Activated T-helper 9 cell treated with anti-CD3 and anti-CD28 coated beads, Interleukin-2, amount 50 U/mL, for 16 hours (primary cell): ENCODE data around the gene RRP8.
A peak's percentile ranks its signal among the peaks of the same experiment; 100 is the strongest.

Source experiments
- DNase-seq: peaks from one replicate; pipeline ENCODE4 v3.0.0-alpha.2; 2020; ENCODE audit warnings: low read depth

RRP8 gene

DNA sequence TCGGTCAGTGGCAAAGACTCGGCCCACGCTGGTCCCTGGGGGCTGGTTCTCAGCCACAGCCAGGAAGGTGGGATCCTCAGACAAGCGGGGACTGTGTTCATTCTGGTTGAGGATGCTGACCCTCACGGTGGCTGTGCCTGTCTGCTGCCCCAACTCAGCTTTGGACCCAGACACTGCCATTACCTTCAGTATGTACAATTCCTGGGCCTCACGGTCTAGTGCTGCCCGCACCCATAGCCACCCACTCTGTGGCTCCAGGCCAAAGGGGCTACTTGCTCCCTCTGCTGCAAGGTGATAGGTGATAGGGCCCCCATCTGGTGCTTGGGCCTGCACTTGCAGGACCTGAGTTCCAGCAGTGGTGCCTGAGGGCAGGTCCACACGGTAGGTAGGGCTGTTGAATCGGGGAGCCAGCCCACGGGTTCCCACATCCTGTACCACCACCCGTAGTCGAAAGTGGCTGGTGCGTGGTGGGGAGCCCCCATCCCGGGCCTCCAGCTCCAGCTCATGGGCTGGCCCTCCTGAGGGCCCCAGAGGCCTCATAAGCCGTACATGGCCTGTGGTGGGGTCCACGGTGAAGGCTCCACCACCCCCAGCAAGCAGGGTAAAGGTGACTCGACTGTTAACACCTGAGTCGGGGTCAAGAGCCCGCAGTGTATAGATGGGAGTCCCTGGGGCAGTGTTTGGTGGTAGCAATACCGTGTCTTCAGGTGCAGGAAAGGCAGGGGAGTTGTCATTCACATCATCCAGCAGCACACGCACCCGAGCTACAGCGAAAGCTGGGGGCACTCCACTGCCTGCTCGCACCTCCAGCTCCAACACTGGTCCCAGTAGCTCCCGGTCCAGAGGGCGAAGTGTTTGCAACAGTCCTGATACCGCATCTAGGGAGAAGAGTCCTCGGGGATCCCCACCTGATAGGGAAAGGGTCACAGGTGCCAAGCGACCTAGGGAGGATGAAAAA lies 29.0 kb upstream of the RRP8 start:
- no peak for DNase-seq

DNA sequence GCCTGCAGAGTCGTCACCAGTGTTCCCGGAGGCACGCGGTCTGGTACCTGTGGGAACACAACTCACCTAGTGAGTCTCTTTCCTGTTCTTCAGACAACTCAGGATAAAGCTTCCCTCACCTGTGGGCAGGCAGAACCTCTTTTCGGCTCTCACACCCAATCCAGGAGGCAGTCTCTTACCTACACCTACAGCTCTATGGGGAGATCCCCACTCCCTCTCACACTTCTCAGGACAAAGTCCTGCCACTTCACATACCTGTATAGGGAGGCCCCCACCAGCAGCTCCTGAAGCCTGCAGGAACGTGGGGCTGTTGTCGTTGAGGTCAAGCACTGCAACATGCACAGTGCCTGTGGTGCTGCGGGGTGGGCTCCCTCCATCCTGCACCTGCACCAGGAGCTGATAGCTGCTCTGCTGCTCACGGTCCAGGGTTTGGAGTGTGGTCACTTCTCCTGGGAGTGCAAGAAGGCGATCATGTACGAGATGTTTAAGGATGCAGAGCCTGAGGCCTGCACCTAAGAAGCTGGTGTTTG lies 28.0 kb upstream of the RRP8 start:
- no peak for DNase-seq

DNA sequence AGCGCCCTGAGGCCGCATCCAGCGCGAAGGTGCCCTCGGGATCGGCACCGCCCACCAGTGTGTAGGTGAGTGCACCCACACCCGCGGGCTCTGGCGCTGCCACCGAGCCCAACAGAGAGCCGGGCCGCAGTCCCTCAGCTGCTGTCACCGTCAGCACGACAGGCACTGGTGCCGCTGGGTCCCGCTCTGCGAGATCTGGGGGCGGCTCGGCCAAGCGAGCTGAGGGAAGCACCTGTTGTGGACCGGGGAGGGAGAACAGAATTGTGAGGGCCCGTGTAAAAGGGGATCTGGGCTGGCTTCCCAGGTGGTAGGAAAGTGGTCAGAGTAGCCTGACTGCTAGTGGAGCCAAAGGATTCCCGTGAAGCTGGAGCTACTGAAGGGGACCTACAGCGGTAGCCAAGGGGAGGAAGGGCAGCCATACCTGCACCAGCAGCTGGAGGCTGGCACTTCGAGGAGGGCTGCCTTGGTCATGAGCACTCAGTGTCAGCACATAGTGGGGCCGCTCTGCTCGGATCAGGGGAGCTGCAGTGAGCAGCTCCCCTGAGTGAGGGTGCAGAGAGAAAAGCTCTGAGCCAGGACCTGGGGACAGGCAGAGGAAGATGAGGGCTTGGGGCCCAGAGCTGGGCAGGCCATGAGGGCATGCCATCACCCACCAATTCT lies 27.3 kb upstream of the RRP8 start:
- no peak for DNase-seq

DNA sequence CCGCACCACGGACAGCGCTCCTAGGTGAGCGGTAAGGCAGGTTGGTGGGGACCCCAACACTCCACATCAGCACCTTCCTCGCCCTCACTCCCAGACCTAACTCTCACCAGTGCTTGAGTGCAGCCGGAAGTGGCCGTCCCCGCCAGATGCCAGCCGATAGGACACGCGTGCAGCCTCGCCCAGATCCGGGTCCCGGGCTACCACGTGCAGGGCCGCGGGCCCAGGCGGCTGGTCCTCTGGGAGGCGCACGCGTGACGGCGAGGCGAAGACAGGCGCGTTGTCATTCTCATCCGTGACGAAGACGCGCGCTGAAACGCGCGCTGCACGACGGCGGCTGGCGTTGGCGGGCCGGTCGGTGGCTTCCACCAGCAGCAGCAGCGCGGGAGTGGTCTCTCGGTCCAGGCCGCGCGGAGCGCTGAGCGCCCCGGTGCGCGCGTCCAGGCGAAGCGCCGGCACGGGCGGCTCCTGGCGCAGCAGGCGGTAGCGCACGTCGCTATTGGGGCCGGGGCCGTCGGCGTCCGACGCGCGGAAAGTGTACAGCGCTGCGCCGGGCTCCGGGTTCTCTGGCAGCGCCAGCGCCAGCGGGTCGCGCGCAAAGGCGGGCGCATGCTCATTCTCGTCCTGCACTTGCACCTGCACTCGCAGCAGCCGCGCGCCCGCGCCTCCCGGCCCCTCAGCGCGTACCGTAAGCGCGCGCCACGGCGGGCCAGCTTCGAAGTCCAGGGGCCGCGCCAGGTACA lies 26.6 kb upstream of the RRP8 start:
- no peak for DNase-seq

DNA sequence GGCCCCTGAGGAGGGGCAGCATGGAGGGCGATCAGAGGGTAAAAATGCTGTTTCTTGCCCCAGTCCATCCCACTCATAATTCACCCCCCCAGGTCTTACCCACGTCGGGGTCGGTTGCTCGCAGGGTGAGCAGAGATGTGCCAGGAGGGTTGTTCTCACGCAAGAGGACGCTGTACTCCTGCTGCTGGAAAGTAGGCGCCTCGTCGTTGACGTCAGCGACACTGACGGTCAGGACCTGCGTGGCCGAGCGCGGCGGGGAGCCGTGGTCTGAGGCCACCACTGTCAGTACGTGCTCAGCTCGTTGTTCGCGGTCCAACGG lies 26.1 kb upstream of the RRP8 start:
- no peak for DNase-seq

DNA sequence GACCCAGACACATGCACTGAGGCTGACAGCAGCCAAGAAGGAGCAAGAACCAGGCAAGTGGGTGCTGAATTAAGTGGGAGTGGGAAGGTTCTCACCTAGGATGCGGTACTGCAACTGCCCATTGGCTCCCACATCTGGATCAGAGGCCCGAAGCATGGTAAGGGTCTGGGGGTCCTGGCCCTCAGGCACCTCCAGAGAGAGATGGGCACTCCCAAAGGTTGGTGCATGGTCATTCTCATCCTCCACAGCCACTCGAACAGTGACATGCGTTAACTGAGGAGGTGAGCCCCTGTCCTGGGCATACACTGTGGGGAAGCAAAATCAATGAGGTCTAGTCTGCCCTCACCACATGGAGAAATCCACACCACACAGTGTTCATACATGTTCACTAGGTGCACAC lies 25.1 kb upstream of the RRP8 start:
- DNase-seq, result no peak

DNA sequence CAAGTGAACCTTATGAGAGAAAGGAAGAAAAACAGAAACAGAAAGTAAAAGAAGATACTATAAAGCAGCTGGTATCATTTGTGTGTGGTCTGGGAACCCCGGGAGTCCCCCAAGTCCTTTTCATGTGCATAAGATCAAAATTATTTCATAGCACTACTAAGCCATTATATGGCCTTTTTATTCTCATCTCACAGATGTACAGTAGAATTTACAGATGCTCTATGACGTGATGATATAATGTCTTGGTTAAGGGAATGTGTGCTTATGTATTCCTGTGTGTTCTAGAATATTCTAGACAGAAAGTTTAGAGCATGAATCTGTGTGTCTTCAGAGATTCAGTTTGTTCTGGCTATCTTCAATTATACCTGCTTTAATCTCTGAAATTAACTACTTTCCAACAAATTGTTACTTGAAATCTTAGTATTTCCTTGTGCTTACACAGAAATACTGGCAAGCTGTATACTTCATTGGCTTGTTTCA lies 24.4 kb upstream of the RRP8 start:
- no peak for DNase-seq

DNA sequence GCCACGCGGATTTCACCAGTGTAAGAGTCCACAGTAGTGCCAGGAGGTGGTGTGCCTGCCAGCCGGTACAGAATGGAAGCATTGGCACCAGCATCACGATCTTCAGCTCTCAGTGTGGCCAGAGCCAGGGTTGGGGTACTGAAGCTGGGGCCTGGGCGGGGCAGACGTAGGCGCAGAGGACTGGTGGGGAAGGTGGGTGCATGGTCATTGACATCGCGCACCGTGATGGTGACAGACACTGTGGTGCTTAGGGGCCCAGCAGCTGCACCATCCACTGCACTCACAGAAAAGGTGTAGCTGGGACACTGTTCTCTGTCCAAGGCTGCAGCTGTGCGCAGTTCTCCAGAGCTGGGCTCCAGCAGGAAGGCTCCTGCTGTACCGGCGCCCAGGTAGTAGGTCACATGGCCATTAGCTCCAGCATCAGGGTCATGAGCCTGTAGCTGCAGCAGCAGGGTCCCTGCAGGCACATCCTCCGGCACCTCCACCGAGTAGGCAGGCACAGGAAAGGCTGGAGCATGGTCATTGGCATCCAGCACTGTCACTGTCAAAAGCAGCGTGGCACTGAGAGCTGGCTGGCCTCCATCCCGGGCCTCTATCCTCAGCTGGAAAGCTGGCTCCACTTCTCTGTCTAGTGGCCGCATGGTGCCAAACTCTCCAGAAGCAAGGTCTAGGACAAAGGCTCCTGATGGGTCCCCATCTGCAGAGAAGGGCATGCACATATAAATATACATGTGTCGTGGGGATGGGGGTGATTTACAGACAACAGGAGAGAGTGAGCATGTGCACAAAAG lies 23.8 kb upstream of the RRP8 start:
- DNase-seq, result no peak

DNA sequence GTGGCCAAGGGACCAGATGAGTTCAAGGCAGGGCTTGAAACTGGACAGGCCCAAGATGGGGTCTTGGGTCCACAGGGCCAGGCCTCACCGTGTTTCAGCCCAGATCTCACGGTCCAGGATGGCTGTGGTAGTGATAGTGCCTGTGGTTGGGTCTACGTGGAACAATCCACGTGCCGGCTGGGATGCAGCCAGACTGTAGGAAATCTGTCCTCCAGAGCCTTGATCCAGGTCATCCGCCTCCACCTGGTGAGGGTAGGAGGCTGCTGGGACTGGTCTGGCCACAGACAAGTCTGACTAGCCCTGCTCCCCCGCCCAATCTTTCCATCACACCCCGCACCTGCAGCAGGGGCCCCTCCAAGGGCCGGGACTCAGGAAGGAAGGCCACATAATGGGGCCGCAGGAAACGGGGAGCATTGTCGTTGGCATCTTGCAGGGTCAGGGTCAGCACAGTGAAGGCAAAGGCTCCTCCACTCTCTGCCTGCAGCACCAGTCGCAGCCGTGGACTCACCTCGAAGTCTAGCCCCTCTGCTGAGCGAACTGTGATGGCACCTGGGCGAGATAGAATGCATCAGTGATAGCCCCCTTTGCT lies 22.5 kb upstream of the RRP8 start:
- no peak for DNase-seq

DNA sequence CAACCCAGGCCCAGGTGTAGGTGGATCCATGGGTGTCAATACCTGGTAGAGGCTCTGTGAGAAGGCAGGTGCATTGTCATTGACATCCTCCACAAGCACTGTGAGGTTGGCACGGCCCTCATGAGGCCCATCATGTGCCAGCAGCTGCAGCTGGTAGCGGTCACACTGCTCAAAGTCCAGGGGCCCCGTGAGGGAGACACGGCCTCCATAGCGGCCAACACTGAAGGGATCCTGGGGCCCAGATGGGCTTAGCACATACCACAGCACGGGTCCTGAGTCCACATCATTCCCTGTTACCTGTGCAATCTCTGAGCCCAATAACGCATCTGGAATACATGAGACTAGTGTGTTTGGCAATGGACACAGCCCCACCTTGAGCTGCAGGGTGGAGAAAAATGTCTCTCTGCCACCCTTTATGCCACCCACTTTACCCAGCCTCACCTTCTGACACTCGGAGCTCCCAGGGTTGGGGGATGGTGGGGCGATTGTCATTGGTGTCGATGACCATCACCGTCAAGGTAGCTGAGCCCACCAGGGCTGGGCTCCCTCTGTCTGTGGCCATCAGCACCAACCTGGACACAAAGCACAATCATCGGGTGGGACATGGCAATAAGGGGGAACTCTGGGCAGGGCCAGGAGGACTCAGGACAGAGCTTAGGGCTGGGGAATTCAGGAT lies 21.9 kb upstream of the RRP8 start:
- no peak for DNase-seq

DNA sequence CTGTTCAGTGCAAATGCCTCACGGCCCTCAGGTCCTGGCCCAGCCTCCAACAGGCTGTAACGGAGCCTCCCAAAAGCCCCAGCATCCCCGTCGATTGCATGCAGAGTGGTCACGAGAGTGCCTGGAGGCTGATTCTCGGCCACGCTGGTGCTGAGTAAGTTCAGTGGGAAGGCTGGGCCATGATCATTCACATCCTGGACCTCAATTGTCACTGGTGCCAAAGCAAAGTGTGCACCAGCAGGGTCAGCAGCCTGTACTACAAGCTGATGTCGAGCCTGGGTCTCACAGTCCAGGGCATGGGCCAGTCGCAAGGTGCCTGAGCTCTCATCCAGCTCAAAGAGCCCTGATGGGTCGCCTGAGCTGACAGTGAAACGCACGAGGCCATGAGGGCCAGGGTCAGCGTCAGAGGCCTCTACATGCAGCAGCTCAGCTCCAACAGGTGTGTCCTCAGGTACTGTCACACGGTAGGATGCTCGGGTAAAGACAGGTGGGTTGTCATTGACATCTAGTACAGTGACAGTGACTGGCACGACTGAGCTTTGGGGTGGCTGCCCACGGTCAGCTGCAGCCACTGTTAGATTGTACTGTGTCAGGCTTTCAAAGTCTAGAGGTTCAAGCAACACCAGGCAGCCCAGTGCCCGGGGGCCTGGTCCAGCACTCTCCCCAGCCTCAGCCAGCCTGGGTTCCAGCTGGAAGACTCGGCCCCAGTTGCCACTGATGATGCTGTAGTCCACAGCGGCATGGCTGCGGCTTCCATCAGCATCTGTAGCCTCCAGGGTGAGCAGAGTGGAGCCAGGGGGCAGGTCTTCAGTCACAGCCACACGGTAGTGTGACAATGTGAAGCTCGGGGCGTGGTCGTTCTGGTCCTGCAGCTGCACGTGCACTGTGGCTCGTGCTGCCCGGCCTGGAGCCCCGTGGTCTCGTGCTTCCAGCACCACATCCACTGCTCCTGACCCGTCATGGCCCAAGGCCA lies 20.3 kb upstream of the RRP8 start:
- DNase-seq, result no peak

DNA sequence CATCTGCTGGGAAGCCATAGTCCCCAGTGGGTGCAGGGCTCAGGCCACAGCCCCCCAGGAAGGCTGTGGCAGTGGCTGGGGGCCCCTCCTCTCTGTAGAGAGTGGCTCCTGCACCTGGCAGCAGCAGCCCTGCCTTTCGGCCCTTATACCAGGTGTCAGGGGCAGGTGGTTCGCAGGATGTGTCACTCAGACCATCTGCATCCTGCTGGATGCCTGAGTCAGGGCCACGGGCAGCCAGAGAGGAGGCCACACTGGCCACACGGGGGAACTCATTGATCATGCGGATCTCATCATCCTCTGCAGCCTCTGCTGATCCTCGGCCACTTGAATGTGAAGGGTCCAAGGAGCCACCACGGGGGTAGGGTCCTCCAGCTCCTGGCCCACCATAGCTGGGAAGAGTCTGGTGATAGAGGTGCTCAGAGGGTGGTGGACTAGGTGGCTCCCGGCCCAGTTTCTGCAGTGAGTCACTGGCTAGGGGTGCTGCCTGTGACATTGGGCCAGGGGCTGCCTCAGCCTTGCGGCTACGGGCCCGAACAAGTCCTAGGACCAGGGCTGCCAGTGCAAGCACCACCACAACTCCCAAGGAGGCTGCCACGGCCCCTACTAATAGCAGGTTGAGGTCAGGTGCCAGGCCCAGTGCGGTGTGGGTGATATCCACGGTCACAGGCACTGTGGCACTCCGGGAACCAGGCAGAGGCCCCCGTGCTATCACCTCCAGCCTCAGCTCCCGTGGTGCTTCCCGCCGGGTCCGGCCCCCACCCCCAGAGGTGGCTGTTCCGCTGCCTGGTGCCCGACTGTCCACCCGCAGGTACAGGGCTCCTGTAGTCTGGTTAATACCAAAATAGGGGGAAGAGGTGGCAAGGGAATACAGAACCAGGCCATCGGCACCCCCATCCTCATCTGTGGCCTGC lies 19.1 kb upstream of the RRP8 start:
- DNase-seq, result no peak

DNA sequence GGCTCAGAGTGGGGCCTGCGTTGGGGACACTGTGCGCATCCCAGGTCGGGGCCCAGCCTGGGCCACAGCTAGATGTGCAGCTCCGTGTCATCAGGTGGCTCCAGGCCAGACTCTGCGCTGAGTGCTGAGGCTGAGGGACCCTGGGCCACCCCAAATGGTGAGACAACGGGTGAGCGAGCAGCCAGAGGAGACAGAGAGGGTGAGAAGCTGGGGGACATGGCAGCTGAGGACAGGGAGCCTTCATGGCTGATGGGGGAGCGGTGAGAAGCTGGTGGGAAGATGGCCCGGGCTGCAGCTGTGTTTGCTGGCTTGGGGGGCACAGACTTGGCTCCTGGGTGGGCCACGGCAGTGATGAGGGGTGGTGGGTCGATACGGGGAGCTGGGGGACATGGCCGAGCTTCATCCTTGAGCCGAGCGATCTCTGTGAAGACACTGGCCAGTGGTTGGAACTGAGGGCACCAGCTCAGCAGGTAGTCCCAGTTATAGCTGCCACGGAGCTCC lies 18.3 kb upstream of the RRP8 start:
- no peak for DNase-seq

DNA sequence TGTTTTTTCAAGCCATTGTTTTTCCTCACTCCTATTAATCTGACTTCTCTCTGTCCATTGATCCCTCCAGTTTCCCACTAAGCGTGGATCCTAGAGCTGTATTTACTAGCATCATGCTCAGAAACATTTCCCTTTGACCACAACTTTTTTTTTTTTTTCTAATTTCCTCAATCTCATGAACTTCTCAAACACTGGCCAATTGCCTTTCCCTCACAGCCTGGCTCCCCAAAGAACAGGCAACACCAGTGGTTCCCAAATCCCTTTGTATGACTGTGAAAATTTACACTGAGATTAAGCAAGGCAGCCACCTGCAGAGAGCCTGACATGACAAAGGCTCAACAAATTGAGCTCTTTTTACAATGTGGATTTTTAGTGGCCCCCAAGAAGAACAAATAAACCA lies 17.2 kb upstream of the RRP8 start:
- no peak for DNase-seq

DNA sequence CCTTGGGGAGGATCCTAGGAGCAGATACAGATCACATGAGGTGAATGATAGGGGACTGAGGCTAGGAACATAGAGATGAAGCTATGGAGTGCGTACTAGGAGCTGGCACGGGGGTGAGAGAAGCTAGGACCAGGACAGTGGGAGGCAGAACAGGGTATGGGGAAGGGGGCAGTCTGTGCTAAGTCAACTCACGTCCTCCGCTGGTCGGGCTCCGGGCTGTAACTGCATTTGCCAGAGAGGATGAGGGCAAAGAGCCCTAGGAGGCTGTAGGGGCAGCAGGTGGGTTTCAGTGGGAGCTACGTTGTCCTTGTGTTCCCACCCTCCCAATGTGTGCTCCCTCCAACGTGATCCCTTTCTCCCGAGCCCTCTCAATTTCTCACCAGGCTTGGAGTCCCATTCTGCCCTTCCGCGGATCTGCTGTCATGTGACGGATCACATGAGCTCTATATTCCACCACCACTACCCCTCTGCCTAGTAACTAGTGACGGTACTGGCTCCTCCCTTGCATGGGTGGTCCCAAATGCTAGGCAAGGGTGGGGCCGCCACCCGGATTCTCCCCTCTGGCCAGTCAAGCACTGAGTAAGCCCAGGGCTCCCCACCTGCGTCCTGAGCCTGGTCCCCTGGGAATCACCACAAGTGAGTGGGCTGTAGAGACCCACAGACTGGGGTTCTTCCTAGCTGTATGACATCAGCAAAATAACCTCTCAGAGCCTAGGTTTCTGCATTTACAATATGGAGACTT lies 15.8 kb upstream of the RRP8 start, which contains the start of gene TPP1:
Gene TPP1, minus strand, starts transcription at position 419 of the 742 bp plus-strand sequence. Its CDS starts 22 bp downstream, at position 397.
- DNase-seq, result peak; percentile 79

DNA sequence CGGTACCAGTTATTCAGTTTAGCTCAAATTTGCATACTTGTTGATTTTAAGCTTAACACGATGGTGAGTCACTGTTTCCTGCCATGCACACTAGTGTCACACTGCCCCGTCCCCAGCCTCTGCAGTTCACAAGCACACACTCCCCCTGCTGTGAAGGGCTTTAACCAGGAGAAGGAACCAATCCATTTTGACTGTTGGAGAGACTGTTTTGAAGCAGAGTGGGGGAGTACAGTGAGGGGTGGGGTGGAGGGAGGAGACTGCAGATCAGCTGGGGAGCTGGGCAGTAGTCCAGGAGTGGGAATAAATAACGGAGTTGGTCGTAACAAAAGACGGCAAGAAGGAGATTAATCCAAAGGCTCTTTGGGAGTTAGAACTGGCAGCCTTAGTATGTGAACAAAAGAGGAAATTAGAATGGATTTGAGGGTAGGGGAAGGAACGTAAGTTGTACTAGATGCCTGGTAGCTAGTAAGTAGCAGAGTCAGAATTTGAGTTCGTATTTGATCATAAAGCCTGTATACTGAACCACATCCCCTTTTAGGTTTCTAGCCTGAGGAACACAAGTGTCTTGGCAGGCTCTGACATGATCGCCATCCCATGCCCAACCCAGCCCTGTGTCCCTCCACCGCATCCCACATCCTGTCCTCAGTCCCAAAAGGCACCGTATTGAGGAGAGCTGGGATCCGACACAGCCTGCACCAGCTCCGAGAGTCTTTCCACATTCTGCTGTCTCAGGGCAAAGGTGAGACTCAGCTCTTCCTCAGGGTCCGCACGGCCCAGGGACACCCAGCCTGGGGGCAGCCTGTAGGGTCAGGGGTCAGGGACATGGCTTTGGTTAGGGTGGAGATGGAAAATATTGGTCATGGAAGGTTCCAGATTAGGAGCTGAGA lies 14.9 kb upstream of the RRP8 start:
- DNase-seq, result peak; percentile 57
